HCT116 (cell line): ENCODE results near the gene ARHGAP40. TPM values are rescaled to one million over a fixed set of nuclear protein-coding genes. Genes with fewer than 3 reads are reported as not detected.

Experiments used
- ATAC-seq: fragments of 200-7000 bp; cut with Tn5 transposase; 2 replicates; pipeline ENCODE4 v1.9.1; 2020; ENCODE audit warnings: mild to moderate bottlenecking, moderate library complexity
- BruUV-seq: library from RNA; stranded (reverse); fragments of 400-500 nt; replicated peaks from 2 replicates; lab custom pipeline; 2021; lab: Mats Ljungman, UMichigan
- CTCF ChIA-PET: fragments of 300-600 bp; sonication (Branson Sonifier 250); formaldehyde crosslinking; loops from one replicate; lab custom pipeline; 2021; ENCODE audit warnings: antibody characterized with exemption; lab: Charles Lee
- POLR2A ChIA-PET: fragments of 300-600, 350-600 bp; sonication (Branson Sonifier 250); formaldehyde crosslinking; loops from one replicate; lab custom pipeline; 2021; ENCODE audit warnings: antibody characterized with exemption; lab: Charles Lee
- RAD21 ChIA-PET, 2 experiments: fragments of 300-600 bp; sonication (Branson Sonifier 250); formaldehyde crosslinking; loops; one replicate each; lab custom pipeline; 2023; ENCODE audit warnings: low total read pairs in 2 of 2; ENCODE audit not compliant: uncharacterized antibody in 2 of 2, unreplicated experiment in 2 of 2, low non-redundant PET in 1 of 2; lab: Charles Lee
- DNase-seq: peaks from one replicate; pipeline ENCODE4 v3.0.0-alpha.2; 2010; ENCODE audit warnings: low read depth, low spot score
- H2AFZ ChIP-seq: fragments of 200-600 bp; shearing (Covaris generic), sonication (generic); 2 replicates; pipeline ENCODE4 v1.6.1; 2017; ENCODE audit warnings: low read depth, mixed run types, mixed read lengths, antibody characterized with exemption, low read length; ENCODE audit not compliant: poor library complexity, severe bottlenecking
- H3K27ac ChIP-seq: 2 replicates; pipeline ENCODE4 v1.5.1; 2012; ENCODE audit warnings: low read depth, low read length
- H3K27me3 ChIP-seq: fragments of 200-600 bp; sonication (generic); 2 replicates; pipeline ENCODE4 v1.6.1; 2016; ENCODE audit warnings: mixed run types, low read length, mixed read lengths; ENCODE audit not compliant: insufficient read depth
- H3K36me3 ChIP-seq, 2 experiments: fragments of 200-500 bp in 1 of 2; fragments of 200-600 bp in 1 of 2; sonication (Bioruptor generic) in 1 of 2; sonication (generic) in 1 of 2; 2 replicates each; pipeline versions ENCODE4 v1.5.1 to v1.6.1; 2014 to 2016; ENCODE audit warnings: low read length in 2 of 2, inconsistent platforms in 1 of 2, mixed read lengths in 1 of 2, mixed run types in 1 of 2; ENCODE audit not compliant: insufficient read depth in 2 of 2, control insufficient read depth in 1 of 2
- H3K4me1 ChIP-seq, 2 experiments: fragments of 200-600 bp in 1 of 2; sonication (generic) in 1 of 2; 2 replicates each; pipeline versions ENCODE4 v1.5.1 to v1.6.1; 2012 to 2017; ENCODE audit warnings: low read length in 2 of 2, inconsistent platforms in 1 of 2, mild to moderate bottlenecking in 1 of 2, mixed read lengths in 1 of 2, mixed run types in 1 of 2, moderate library complexity in 1 of 2; ENCODE audit not compliant: insufficient read depth in 2 of 2, control insufficient read depth in 1 of 2
- H3K4me2 ChIP-seq: fragments of 200-600 bp; sonication (generic); 2 replicates; pipeline ENCODE4 v1.6.1; 2017; ENCODE audit warnings: mixed run types, low read length, mixed read lengths
- H3K4me3 ChIP-seq, 2 experiments: fragments of 200-600 bp in 1 of 2; sonication (generic) in 1 of 2; replicated peaks in 1 of 2; 2 replicates each; pipeline ENCODE4 v1.5.1; 2011 to 2016; ENCODE audit warnings: low read length in 2 of 2, control low read depth in 1 of 2, low read depth in 1 of 2, mild to moderate bottlenecking in 1 of 2, mixed read lengths in 1 of 2, mixed run types in 1 of 2
- H3K79me2 ChIP-seq: fragments of 200-600 bp; sonication (generic); 2 replicates; pipeline ENCODE4 v1.6.1; 2017; ENCODE audit warnings: mild to moderate bottlenecking, mixed run types, low read length, moderate library complexity, mixed read lengths; ENCODE audit not compliant: insufficient read depth
- H3K9ac ChIP-seq: fragments of 200-600 bp; sonication (generic); 2 replicates; pipeline ENCODE4 v1.6.1; 2016; ENCODE audit warnings: low read length, mixed read lengths
- H3K9me2 ChIP-seq: fragments of 200-600 bp; sonication (generic), shearing (Covaris generic); 2 replicates; pipeline ENCODE4 v1.6.1; 2017; ENCODE audit warnings: mixed run types, mild to moderate bottlenecking, moderate library complexity; ENCODE audit not compliant: insufficient read depth
- H3K9me3 ChIP-seq, 2 experiments: fragments of 200-500 bp in 1 of 2; fragments of 200-600 bp in 1 of 2; sonication (Bioruptor generic) in 1 of 2; sonication (generic) in 1 of 2; 2 replicates each; pipeline ENCODE4 v1.6.1; 2014 to 2017; ENCODE audit warnings: low read length in 2 of 2, mixed read lengths in 2 of 2, inconsistent platforms in 1 of 2, low read depth in 1 of 2, mild to moderate bottlenecking in 1 of 2, mixed run types in 1 of 2, moderate library complexity in 1 of 2; ENCODE audit not compliant: control insufficient read depth in 1 of 2, insufficient read depth in 1 of 2
- H4K20me1 ChIP-seq: fragments of 200-600 bp; sonication (generic), shearing (Covaris generic); 2 replicates; pipeline ENCODE4 v1.6.1; 2017; ENCODE audit warnings: mixed run types, mild to moderate bottlenecking, moderate library complexity; ENCODE audit not compliant: insufficient read depth
- ATF3 ChIP-seq: IDR thresholded peaks from 2 replicates; pipeline ENCODE4 v1.6.1; 2012
- CBX3 ChIP-seq: IDR thresholded peaks from 2 replicates; pipeline ENCODE4 v1.6.1; 2012; ENCODE audit warnings: low read depth
- CEBPB ChIP-seq: IDR thresholded peaks from 2 replicates; pipeline ENCODE4 v1.6.1; 2012; ENCODE audit warnings: low read depth
- EGR1 ChIP-seq: IDR thresholded peaks from 2 replicates; pipeline ENCODE4 v1.6.1; 2012; ENCODE audit warnings: low read depth
- EZH2 ChIP-seq: fragments of 200-600 bp; sonication (generic); IDR thresholded peaks from 2 replicates; pipeline ENCODE4 v1.6.1; 2017; ENCODE audit warnings: antibody characterized with exemption, mixed run types
- EZH2phosphoT487 ChIP-seq: fragments of 200-600 bp; IDR thresholded peaks from 2 replicates; pipeline ENCODE4 v1.6.1; 2018; ENCODE audit warnings: antibody characterized with exemption, borderline replicate concordance
- FOSL1 ChIP-seq: IDR thresholded peaks from 2 replicates; pipeline ENCODE4 v1.6.1; 2012; ENCODE audit warnings: low read depth
- JUND ChIP-seq: IDR thresholded peaks from 2 replicates; pipeline ENCODE4 v1.6.1; 2012
- POLR2A ChIP-seq: IDR thresholded peaks from 2 replicates; pipeline ENCODE4 v1.7.0; 2011; ENCODE audit warnings: borderline replicate concordance; ENCODE audit not compliant: insufficient read depth, insufficient read length; ENCODE audit errors: extremely low read depth
- POLR2AphosphoS5 ChIP-seq: IDR thresholded peaks from 2 replicates; pipeline ENCODE4 v1.6.1; 2011; ENCODE audit warnings: mild to moderate bottlenecking, low read depth, low read length, moderate library complexity
- RAD21 ChIP-seq: IDR thresholded peaks from 2 replicates; pipeline ENCODE4 v1.6.1; 2012; ENCODE audit warnings: low read depth, mild to moderate bottlenecking
- SIN3A ChIP-seq: IDR thresholded peaks from 2 replicates; pipeline ENCODE4 v1.6.1; 2012; ENCODE audit warnings: low read depth
- SP1 ChIP-seq: IDR thresholded peaks from 2 replicates; pipeline ENCODE4 v1.6.1; 2012; ENCODE audit warnings: low read depth
- SRF ChIP-seq: IDR thresholded peaks from 2 replicates; pipeline ENCODE4 v1.6.1; 2012; ENCODE audit warnings: low read depth
- ZBTB33 ChIP-seq: IDR thresholded peaks from 2 replicates; pipeline ENCODE4 v1.6.1; 2011; ENCODE audit warnings: mild to moderate bottlenecking, low read length, moderate library complexity; ENCODE audit not compliant: insufficient replicate concordance; ENCODE audit errors: extremely low read depth
- ZFX ChIP-seq: fragments of 450-650 bp; IDR thresholded peaks from 2 replicates; pipeline ENCODE4 v1.6.1; 2017
- ZNF274 ChIP-seq: fragments of 200-500 bp; sonication (Bioruptor generic); IDR thresholded peaks from 2 replicates; pipeline ENCODE4 v1.6.1; 2014; ENCODE audit warnings: mild to moderate bottlenecking, low read depth, low read length, inconsistent platforms
- intact Hi-C: fragments of 100-400 bp; cut with micrococcal nuclease; formaldehyde crosslinking; loops from 2 replicates; pipeline ENCODE4 v1.10.0; 2022
- total RNA-seq: library from RNA; stranded (reverse); gene quantifications from one replicate; pipeline ENCODE4 v1.2.1, GENCODE V29; 2021; ENCODE audit not compliant: unreplicated experiment
- TF ChIP-seq, protein P1 (sequence below): IDR thresholded peaks from 2 replicates; pipeline ENCODE4 v1.6.1; 2012; ENCODE audit warnings: low read depth
- TF ChIP-seq, protein P2 (sequence below), 3 experiments: fragments of 200-600 bp in 1 of 3; sonication (generic) in 1 of 3; IDR thresholded peaks in 2 of 3; conservative IDR thresholded peaks in 1 of 3; 2 replicates each; pipeline ENCODE4 v1.5.1; 2012 to 2017; ENCODE audit warnings: low read depth in 2 of 3, low read length in 2 of 3, antibody characterized with exemption in 1 of 3, borderline replicate concordance in 1 of 3, control low read depth in 1 of 3, mild to moderate bottlenecking in 1 of 3, mixed read lengths in 1 of 3, mixed run types in 1 of 3, moderate library complexity in 1 of 3; ENCODE audit not compliant: insufficient read depth in 1 of 3

The ARHGAP40 gene
- total RNA-seq, 1 experiment from 2014 or later: 3.4 TPM

- H4K20me1 ChIP-seq: no peaks in the 10 kb centered on the region
- no peaks in the 10 kb centered on the region for H3K79me2 ChIP-seq
- no peaks in the 10 kb centered on the region for H3K9me3 ChIP-seq
- BruUV-seq: no TSS peak
- DNase-seq (no peak), ATAC-seq (no peak)
- no peak for TF ChIP-seq EZH2
- TF ChIP-seq, protein P1, sequence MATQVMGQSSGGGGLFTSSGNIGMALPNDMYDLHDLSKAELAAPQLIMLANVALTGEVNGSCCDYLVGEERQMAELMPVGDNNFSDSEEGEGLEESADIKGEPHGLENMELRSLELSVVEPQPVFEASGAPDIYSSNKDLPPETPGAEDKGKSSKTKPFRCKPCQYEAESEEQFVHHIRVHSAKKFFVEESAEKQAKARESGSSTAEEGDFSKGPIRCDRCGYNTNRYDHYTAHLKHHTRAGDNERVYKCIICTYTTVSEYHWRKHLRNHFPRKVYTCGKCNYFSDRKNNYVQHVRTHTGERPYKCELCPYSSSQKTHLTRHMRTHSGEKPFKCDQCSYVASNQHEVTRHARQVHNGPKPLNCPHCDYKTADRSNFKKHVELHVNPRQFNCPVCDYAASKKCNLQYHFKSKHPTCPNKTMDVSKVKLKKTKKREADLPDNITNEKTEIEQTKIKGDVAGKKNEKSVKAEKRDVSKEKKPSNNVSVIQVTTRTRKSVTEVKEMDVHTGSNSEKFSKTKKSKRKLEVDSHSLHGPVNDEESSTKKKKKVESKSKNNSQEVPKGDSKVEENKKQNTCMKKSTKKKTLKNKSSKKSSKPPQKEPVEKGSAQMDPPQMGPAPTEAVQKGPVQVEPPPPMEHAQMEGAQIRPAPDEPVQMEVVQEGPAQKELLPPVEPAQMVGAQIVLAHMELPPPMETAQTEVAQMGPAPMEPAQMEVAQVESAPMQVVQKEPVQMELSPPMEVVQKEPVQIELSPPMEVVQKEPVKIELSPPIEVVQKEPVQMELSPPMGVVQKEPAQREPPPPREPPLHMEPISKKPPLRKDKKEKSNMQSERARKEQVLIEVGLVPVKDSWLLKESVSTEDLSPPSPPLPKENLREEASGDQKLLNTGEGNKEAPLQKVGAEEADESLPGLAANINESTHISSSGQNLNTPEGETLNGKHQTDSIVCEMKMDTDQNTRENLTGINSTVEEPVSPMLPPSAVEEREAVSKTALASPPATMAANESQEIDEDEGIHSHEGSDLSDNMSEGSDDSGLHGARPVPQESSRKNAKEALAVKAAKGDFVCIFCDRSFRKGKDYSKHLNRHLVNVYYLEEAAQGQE: no peak
- TF ChIP-seq ZNF274: no peak
- no peak for TF ChIP-seq CEBPB
- no peak for TF ChIP-seq SRF
- TF ChIP-seq, protein P2, sequence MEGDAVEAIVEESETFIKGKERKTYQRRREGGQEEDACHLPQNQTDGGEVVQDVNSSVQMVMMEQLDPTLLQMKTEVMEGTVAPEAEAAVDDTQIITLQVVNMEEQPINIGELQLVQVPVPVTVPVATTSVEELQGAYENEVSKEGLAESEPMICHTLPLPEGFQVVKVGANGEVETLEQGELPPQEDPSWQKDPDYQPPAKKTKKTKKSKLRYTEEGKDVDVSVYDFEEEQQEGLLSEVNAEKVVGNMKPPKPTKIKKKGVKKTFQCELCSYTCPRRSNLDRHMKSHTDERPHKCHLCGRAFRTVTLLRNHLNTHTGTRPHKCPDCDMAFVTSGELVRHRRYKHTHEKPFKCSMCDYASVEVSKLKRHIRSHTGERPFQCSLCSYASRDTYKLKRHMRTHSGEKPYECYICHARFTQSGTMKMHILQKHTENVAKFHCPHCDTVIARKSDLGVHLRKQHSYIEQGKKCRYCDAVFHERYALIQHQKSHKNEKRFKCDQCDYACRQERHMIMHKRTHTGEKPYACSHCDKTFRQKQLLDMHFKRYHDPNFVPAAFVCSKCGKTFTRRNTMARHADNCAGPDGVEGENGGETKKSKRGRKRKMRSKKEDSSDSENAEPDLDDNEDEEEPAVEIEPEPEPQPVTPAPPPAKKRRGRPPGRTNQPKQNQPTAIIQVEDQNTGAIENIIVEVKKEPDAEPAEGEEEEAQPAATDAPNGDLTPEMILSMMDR (IDR thresholded peaks at IDR 0.05 in 2 of 3, conservative IDR thresholded peaks at IDR 0.05 in 1 of 3; ENCODE audit: borderline replicate concordance in 1 of 3, insufficient read depth in 1 of 3, low read depth in 2 of 3, low read length in 2 of 3): no peak
- TF ChIP-seq EGR1: no peak
- TF ChIP-seq POLR2AphosphoS5: no peak
- no peak for TF ChIP-seq ZBTB33
- TF ChIP-seq SP1: no peak
- TF ChIP-seq CBX3: no peak
- no peak for TF ChIP-seq JUND
- no peak for TF ChIP-seq EZH2phosphoT487
- no peak for TF ChIP-seq ZFX
- no peak for TF ChIP-seq ATF3
- no peak for TF ChIP-seq FOSL1
- TF ChIP-seq RAD21: no peak
- TF ChIP-seq SIN3A: no peak
- TF ChIP-seq POLR2A: no peak
- H3K27me3 ChIP-seq: 0 out of 2 replicates have a peak, but pooled peaks cover 3% of the 10 kb centered on the region
- no peak overlapping the region for H3K4me3 ChIP-seq
- H3K9ac ChIP-seq: no peak overlapping the region
- intact Hi-C loops: no loop called here
- ChIA-PET CTCF (no interaction called here), RAD21 (no interaction called here), POLR2A (no interaction called here)
- H3K27ac ChIP-seq: no peak overlapping the region
- no peak overlapping the region for H3K4me2 ChIP-seq
- H2AFZ ChIP-seq: no peak overlapping the region
- H3K9me2 ChIP-seq: no peaks in the 10 kb centered on the region
- H3K4me1 ChIP-seq: no peaks in the 10 kb centered on the region
- H3K36me3 ChIP-seq: no peaks in the 10 kb centered on the region
Measured at GRCh38 chr20:38588303-38588702, 13.3 kb upstream of the ARHGAP40 start.
